H4 (cell line): ENCODE results near the gene AFTPH. TPM values are rescaled to one million over a fixed set of nuclear protein-coding genes. Genes with fewer than 3 reads are reported as not detected.

ENCODE experiments used
- DNase-seq: peaks from one replicate; pipeline ENCODE4 v3.0.0-alpha.2; 2015; ENCODE audit warnings: low spot score
- total RNA-seq: library from RNA; depleted of rRNA; stranded (reverse); fragments of >200 nt; shearing (Covaris generic); gene quantifications from 2 replicates; pipeline ENCODE4 v1.2.3, GENCODE V29; 2014; rRNA removed

Gene AFTPH
- total RNA-seq, 1 experiment from 2014 or later: 23.3 TPM

- DNase-seq: no peak
Observed at GRCh38 chr2:64631771-64632170, 107.6 kb downstream of the AFTPH start.

- DNase-seq: no peak
Observed at GRCh38 chr2:64632835-64633819, 109.0 kb downstream of the AFTPH start.

GRCh38 chr2:64634345-64635267 is 110.5 kb downstream of the AFTPH start:
- DNase-seq: no peak

GRCh38 chr2:64635976-64636911 is 112.1 kb downstream of the AFTPH start:
- no peak for DNase-seq

GRCh38 chr2:64637000-64637635 is 113.0 kb downstream of the AFTPH start:
- DNase-seq: no peak

GRCh38 chr2:64637931-64638330 is 113.8 kb downstream of the AFTPH start:
- DNase-seq: no peak

- no peak for DNase-seq
Observed at GRCh38 chr2:64638502-64639120, 114.5 kb downstream of the AFTPH start.

GRCh38 chr2:64639691-64640090 is 115.6 kb downstream of the AFTPH start:
- DNase-seq: no peak

GRCh38 chr2:64640153-64641044 is 116.3 kb downstream of the AFTPH start:
- DNase-seq: no peak

- no peak for DNase-seq
Observed at GRCh38 chr2:64641599-64641998, 117.5 kb downstream of the AFTPH start.

Other genes with a start within 250 kb of the AFTPH start
- 5.0 and 6.4 TPM in 2 replicates for gene LGALSL, start 70.2 kb upstream of the AFTPH start, total RNA-seq
- 4.9 and 6.9 TPM in 2 replicates for gene SERTAD2, start 129.6 kb downstream of the AFTPH start, total RNA-seq